H9 (cell line): ENCODE results near the gene SLC22A13. TPM values are rescaled to one million over a fixed set of nuclear protein-coding genes. Genes with fewer than 3 reads are reported as not detected.

ENCODE experiments used
- DNase-seq: peaks from one replicate; pipeline ENCODE4 v3.0.0-alpha.2; 2017
- H2AFZ ChIP-seq: one replicate; pipeline ENCODE4 v1.6.1; 2013; ENCODE audit warnings: mild to moderate bottlenecking, low read length, control low read depth, moderate library complexity
- H2AK5ac ChIP-seq: 2 replicates; pipeline ENCODE4 v1.6.1; 2013; ENCODE audit warnings: low read length, control low read depth, mixed read lengths; ENCODE audit not compliant: insufficient read length
- H2BK120ac ChIP-seq: one replicate; pipeline ENCODE4 v1.6.1; 2013; ENCODE audit warnings: low read depth, mild to moderate bottlenecking, low read length, control low read depth, inconsistent platforms; ENCODE audit not compliant: poor library complexity, severe bottlenecking
- H2BK12ac ChIP-seq: 2 replicates; pipeline ENCODE4 v1.6.1; 2013; ENCODE audit warnings: low read length, control low read depth, mixed read lengths, low read depth; ENCODE audit not compliant: insufficient read length
- H2BK15ac ChIP-seq: 2 replicates; pipeline ENCODE4 v1.6.1; 2013; ENCODE audit warnings: low read depth, low read length, control low read depth
- H2BK20ac ChIP-seq: one replicate; pipeline ENCODE4 v1.6.1; 2013; ENCODE audit warnings: low read depth, mild to moderate bottlenecking, low read length, control low read depth, inconsistent platforms; ENCODE audit not compliant: poor library complexity, severe bottlenecking
- H2BK5ac ChIP-seq: 2 replicates; pipeline ENCODE4 v1.6.1; 2013; ENCODE audit warnings: low read length, control low read depth, mixed read lengths; ENCODE audit not compliant: insufficient read length
- H3K14ac ChIP-seq: 2 replicates; pipeline ENCODE4 v1.6.1; 2013; ENCODE audit warnings: low read length, control low read depth; ENCODE audit not compliant: insufficient read depth
- H3K18ac ChIP-seq: 2 replicates; pipeline ENCODE4 v1.6.1; 2013; ENCODE audit warnings: low read depth, mild to moderate bottlenecking, mixed read lengths, low read length, control low read depth; ENCODE audit not compliant: insufficient read length
- H3K23ac ChIP-seq: 2 replicates; pipeline ENCODE4 v1.6.1; 2013; ENCODE audit warnings: low read length, control low read depth, mixed read lengths, low read depth; ENCODE audit not compliant: insufficient read length
- H3K23me2 ChIP-seq: 2 replicates; pipeline ENCODE4 v1.6.1; 2013; ENCODE audit warnings: low read depth, mild to moderate bottlenecking, mixed read lengths, low read length, control low read depth; ENCODE audit not compliant: insufficient read length, poor library complexity, severe bottlenecking
- H3K27ac ChIP-seq: 2 replicates; pipeline ENCODE4 v1.5.1; 2013; ENCODE audit warnings: low read length, control low read depth, mixed read lengths, low read depth; ENCODE audit not compliant: insufficient read length
- H3K27me3 ChIP-seq: 2 replicates; pipeline ENCODE4 v1.6.1; 2013; ENCODE audit warnings: low read length, control low read depth, inconsistent platforms; ENCODE audit not compliant: insufficient read depth
- H3K4ac ChIP-seq: 2 replicates; pipeline ENCODE4 v1.6.1; 2013; ENCODE audit warnings: low read depth, mild to moderate bottlenecking, control low read depth, inconsistent platforms, low read length, moderate library complexity
- H3K4me1 ChIP-seq: 2 replicates; pipeline ENCODE4 v1.6.1; 2013; ENCODE audit warnings: low read length, control low read depth, inconsistent platforms; ENCODE audit not compliant: insufficient read depth
- H3K4me2 ChIP-seq: 2 replicates; pipeline ENCODE4 v1.6.1; 2013; ENCODE audit warnings: low read length, control low read depth, mixed read lengths; ENCODE audit not compliant: insufficient read length, insufficient read depth
- H3K56ac ChIP-seq: 2 replicates; pipeline ENCODE4 v1.6.1; 2013; ENCODE audit warnings: low read depth, mild to moderate bottlenecking, mixed read lengths, low read length, control low read depth; ENCODE audit not compliant: insufficient read length
- H3K79me1 ChIP-seq: 2 replicates; pipeline ENCODE4 v1.6.1; 2013; ENCODE audit warnings: low read depth, mild to moderate bottlenecking, moderate library complexity, low read length, control low read depth, inconsistent platforms; ENCODE audit not compliant: insufficient read depth, poor library complexity, severe bottlenecking
- H3K79me2 ChIP-seq: 2 replicates; pipeline ENCODE4 v1.6.1; 2013; ENCODE audit warnings: low read length, control low read depth, inconsistent platforms; ENCODE audit not compliant: insufficient read depth
- H3K9ac ChIP-seq: 2 replicates; pipeline ENCODE4 v1.6.1; 2013; ENCODE audit warnings: low read length, control low read depth, mixed read lengths; ENCODE audit not compliant: insufficient read length; ENCODE audit errors: extremely low read depth
- H3K9me3 ChIP-seq: one replicate; pipeline ENCODE4 v1.6.1; 2013; ENCODE audit warnings: low read depth, low read length, inconsistent platforms; ENCODE audit not compliant: control insufficient read depth
- H3T11ph ChIP-seq: one replicate; pipeline ENCODE4 v1.6.1; 2013; ENCODE audit warnings: mild to moderate bottlenecking, low read length, control low read depth, inconsistent platforms
- H4K20me1 ChIP-seq: one replicate; pipeline ENCODE4 v1.6.1; 2013; ENCODE audit not compliant: control insufficient read depth, insufficient read length, insufficient read depth
- H4K5ac ChIP-seq: 2 replicates; pipeline ENCODE4 v1.6.1; 2013; ENCODE audit warnings: low read depth, mild to moderate bottlenecking, mixed read lengths, low read length, control low read depth; ENCODE audit not compliant: insufficient read length
- H4K8ac ChIP-seq: replicated peaks from 2 replicates; pipeline ENCODE4 v1.6.1; 2013; ENCODE audit warnings: low read length, control low read depth, mixed read lengths, low read depth; ENCODE audit not compliant: insufficient read length
- H4K91ac ChIP-seq: 2 replicates; pipeline ENCODE4 v1.6.1; 2013; ENCODE audit warnings: low read depth, mild to moderate bottlenecking, moderate library complexity, mixed read lengths, low read length, control low read depth; ENCODE audit not compliant: insufficient read length
- H3K27ac Mint-ChIP-seq, 3 experiments: 2 replicates in 2 of 3; 3 replicates in 1 of 3; pipeline ENCODE4 v1.8.0; 2020 to 2021; ENCODE audit warnings: mixed read lengths in 3 of 3, mild to moderate bottlenecking in 1 of 3, moderate library complexity in 1 of 3
- H3K27me3 Mint-ChIP-seq: 2 replicates; pipeline ENCODE4 v1.8.0; 2021; ENCODE audit warnings: low read depth, mild to moderate bottlenecking, moderate library complexity, mixed read lengths
- H3K36me3 Mint-ChIP-seq, 3 experiments: 2 replicates in 2 of 3; 3 replicates in 1 of 3; pipeline ENCODE4 v1.8.0; 2020 to 2021; ENCODE audit warnings: low read depth in 3 of 3, mixed read lengths in 3 of 3; ENCODE audit not compliant: insufficient read depth in 1 of 3
- H3K4me1 Mint-ChIP-seq, 2 experiments: 2 replicates each; pipeline ENCODE4 v1.8.0; 2020; ENCODE audit warnings: mixed read lengths in 2 of 2
- H3K4me3 Mint-ChIP-seq, 2 experiments: 2 replicates in 1 of 2; 3 replicates in 1 of 2; pipeline ENCODE4 v1.8.0; 2020 to 2021; ENCODE audit warnings: mild to moderate bottlenecking in 2 of 2, mixed read lengths in 2 of 2, moderate library complexity in 1 of 2
- H3K9me3 Mint-ChIP-seq, 2 experiments: 2 replicates in 1 of 2; 3 replicates in 1 of 2; pipeline ENCODE4 v1.8.0; 2020; ENCODE audit warnings: mild to moderate bottlenecking in 2 of 2, mixed read lengths in 2 of 2, moderate library complexity in 1 of 2
- CTCF ChIP-seq: fragments of 200-600 bp; sonication (generic); conservative IDR thresholded peaks from 3 replicates; pipeline ENCODE4 v1.8.0; 2021; ENCODE audit warnings: antibody characterized with exemption, mild to moderate bottlenecking
- WGBS: extraction: QIAGEN DNeasy Blood & Tissue Kit; methylation state at CpG from one replicate; pipeline ENCODE4 v1.1.7; 2013; ENCODE audit warnings: missing lambda C conversion rate, low lambda C conversion rate, mixed read lengths; ENCODE audit not compliant: insufficient read length; ENCODE audit errors: extremely low coverage; 5-methylcytosine and 5-hydroxymethylcytosine counted together
- total RNA-seq: library from RNA; stranded (reverse); gene quantifications from 2 replicates; pipeline ENCODE4 v1.2.1, GENCODE V29; 2021

Gene SLC22A13
- total RNA-seq, 1 experiment from 2014 or later: not detected

GRCh38 chr3:38255627-38256026 lies 10.0 kb upstream of the SLC22A13 start:
- Histone ChIP-seq H2BK15ac (no peak overlapping the region), H3K27me3 (no peaks in the 10 kb centered on the region), H4K5ac (no peak overlapping the region), H2BK20ac (no peak overlapping the region), H3K9me3 (no peaks in the 10 kb centered on the region), H2BK5ac (no peak overlapping the region), H3K18ac (no peak overlapping the region), H3K4me1 (no peaks in the 10 kb centered on the region), H3K9ac (no peak overlapping the region), H3K14ac (no peak overlapping the region), H3K56ac (no peak overlapping the region), H4K91ac (no peak overlapping the region), H3K4ac (no peak overlapping the region), H3K27ac (no peak overlapping the region), H3T11ph (no peak overlapping the region), H2AFZ (no peak overlapping the region), H4K8ac (no peak overlapping the region), H3K23me2 (no peaks in the 10 kb centered on the region), H2AK5ac (no peak overlapping the region), H2BK12ac (no peak overlapping the region), H3K79me1 (no peaks in the 10 kb centered on the region), H3K79me2 (no peaks in the 10 kb centered on the region), H3K4me2 (no peak overlapping the region), H2BK120ac (no peak overlapping the region), H4K20me1 (no peaks in the 10 kb centered on the region), H3K23ac (no peak overlapping the region)
- Mint-ChIP-seq H3K9me3 (no peaks in the 10 kb centered on the region), H3K27me3 (no peaks in the 10 kb centered on the region), H3K4me1 (no peaks in the 10 kb centered on the region), H3K27ac (no peak overlapping the region; a peak in 1 of 7 replicates), H3K36me3 (peaks cover 15 to 38% (median 31%) of the 10 kb centered on the region in 3 experiments; a peak in 6 of 7 replicates), H3K4me3 (no peak overlapping the region)
- no CpG with 5 or more reads among the region's 1 CpG for WGBS
- DNase-seq: no peak
- TF ChIP-seq CTCF: no peak
